IPS-18a (cell line): ENCODE measurements around the gene FXYD1.

Experiments used
- H3K27ac ChIP-seq: one replicate; pipeline ENCODE4 v1.5.1; 2013; ENCODE audit warnings: low read length
- H3K27me3 ChIP-seq: one replicate; pipeline ENCODE4 v1.6.1; 2013; ENCODE audit warnings: mild to moderate bottlenecking, low read length; ENCODE audit not compliant: control insufficient read depth, insufficient read depth
- H3K36me3 ChIP-seq: one replicate; pipeline ENCODE4 v1.6.1; 2013; ENCODE audit warnings: low read depth, low read length; ENCODE audit not compliant: control insufficient read depth
- H3K4me1 ChIP-seq: one replicate; pipeline ENCODE4 v1.6.1; 2013; ENCODE audit warnings: low read depth, low read length; ENCODE audit not compliant: control insufficient read depth
- H3K4me3 ChIP-seq: one replicate; pipeline ENCODE4 v1.5.1; 2013; ENCODE audit warnings: low read length
- H3K9ac ChIP-seq: one replicate; pipeline ENCODE4 v1.6.1; 2013; ENCODE audit warnings: mild to moderate bottlenecking, low read length, moderate library complexity
- H3K9me3 ChIP-seq: one replicate; pipeline ENCODE4 v1.6.1; 2013; ENCODE audit warnings: low read depth, low read length; ENCODE audit not compliant: control insufficient read depth

FXYD1 gene

GRCh38 chr19:35141837-35142605 lies 3.4 kb downstream of the FXYD1 start:
- H3K27ac ChIP-seq, result no peak overlapping the region
- peaks cover 30% of the 10 kb centered on the region for H3K27me3 ChIP-seq
- no peaks in the 10 kb centered on the region for H3K36me3 ChIP-seq
- peak overlapping the region; percentile 66 for H3K4me3 ChIP-seq
- peaks cover 14% of the 10 kb centered on the region for H3K4me1 ChIP-seq
- peak overlapping the region; percentile 21 for H3K9ac ChIP-seq
- no peaks in the 10 kb centered on the region for H3K9me3 ChIP-seq

- H3K4me3 ChIP-seq, result peak overlapping the region; percentile 66
- no peak overlapping the region for H3K27ac ChIP-seq
- H3K9me3 ChIP-seq, result no peaks in the 10 kb centered on the region
- peaks cover 14% of the 10 kb centered on the region for H3K4me1 ChIP-seq
- peaks cover 30% of the 10 kb centered on the region for H3K27me3 ChIP-seq
- peak overlapping the region; percentile 21 for H3K9ac ChIP-seq
- no peaks in the 10 kb centered on the region for H3K36me3 ChIP-seq
These were observed 4.1 kb downstream of the FXYD1 start for GRCh38 chr19:35142606-35143230.

- H3K4me1 ChIP-seq, result peaks cover 14% of the 10 kb centered on the region
- no peaks in the 10 kb centered on the region for H3K36me3 ChIP-seq
- peak within 1 kb of the TSS; percentile 21 for H3K9ac ChIP-seq
- no peaks in the 10 kb centered on the region for H3K9me3 ChIP-seq
- H3K4me3 ChIP-seq, result peak within 1 kb of the TSS; percentile 66
- no peak within 1 kb of the TSS for H3K27ac ChIP-seq
- H3K27me3 ChIP-seq, result peaks cover 30% of the 10 kb centered on the region
These were observed 4.6 kb downstream of the FXYD1 start, which contains the start of gene FXYD7 for GRCh38 chr19:35143231-35143715. Gene FXYD7, plus strand, starts transcription at chr19:35143255. Its CDS starts 79 bp downstream, at chr19:35143334.

- Histone ChIP-seq H3K4me1 (peaks cover 14% of the 10 kb centered on the region), H3K27me3 (peaks cover 30% of the 10 kb centered on the region), H3K9ac (no peak overlapping the region), H3K27ac (no peak overlapping the region), H3K9me3 (no peaks in the 10 kb centered on the region), H3K4me3 (peak overlapping the region; percentile 45), H3K36me3 (no peaks in the 10 kb centered on the region)
These were observed 5.2 kb downstream of the FXYD1 start for GRCh38 chr19:35143818-35144217.

- Histone ChIP-seq H3K4me1 (peaks cover 14% of the 10 kb centered on the region), H3K9me3 (no peaks in the 10 kb centered on the region), H3K36me3 (no peaks in the 10 kb centered on the region), H3K9ac (no peak overlapping the region), H3K27ac (no peak overlapping the region), H3K27me3 (peaks cover 30% of the 10 kb centered on the region), H3K4me3 (no peak overlapping the region)
These were observed 5.6 kb downstream of the FXYD1 start for GRCh38 chr19:35144259-35144599.

GRCh38 chr19:35144600-35145436 lies 6.2 kb downstream of the FXYD1 start:
- peaks cover 30% of the 10 kb centered on the region for H3K27me3 ChIP-seq
- no peak overlapping the region for H3K9ac ChIP-seq
- H3K36me3 ChIP-seq, result no peaks in the 10 kb centered on the region
- H3K27ac ChIP-seq, result no peak overlapping the region
- H3K4me3 ChIP-seq, result no peak overlapping the region
- H3K4me1 ChIP-seq, result peaks cover 14% of the 10 kb centered on the region
- no peaks in the 10 kb centered on the region for H3K9me3 ChIP-seq

- Histone ChIP-seq H3K9ac (no peak overlapping the region), H3K36me3 (no peaks in the 10 kb centered on the region), H3K9me3 (no peaks in the 10 kb centered on the region), H3K4me3 (no peak overlapping the region), H3K4me1 (peaks cover 23% of the 10 kb centered on the region), H3K27ac (no peak overlapping the region), H3K27me3 (peaks cover 17% of the 10 kb centered on the region)
These were observed 8.3 kb downstream of the FXYD1 start for GRCh38 chr19:35146746-35147459.

- Histone ChIP-seq H3K4me1 (peaks cover 24% of the 10 kb centered on the region), H3K27me3 (peaks cover 13% of the 10 kb centered on the region), H3K4me3 (no peak overlapping the region), H3K27ac (no peak overlapping the region), H3K9ac (no peak overlapping the region), H3K9me3 (no peaks in the 10 kb centered on the region), H3K36me3 (no peaks in the 10 kb centered on the region)
These were observed 10.8 kb downstream of the FXYD1 start for GRCh38 chr19:35149463-35149862.

GRCh38 chr19:35150445-35150844 lies 11.8 kb downstream of the FXYD1 start:
- H3K27ac ChIP-seq, result no peak overlapping the region

GRCh38 chr19:35151273-35152065 lies 12.8 kb downstream of the FXYD1 start:
- Histone ChIP-seq H3K9ac (no peak overlapping the region), H3K27me3 (peaks cover 13% of the 10 kb centered on the region), H3K4me3 (no peak overlapping the region), H3K27ac (no peak overlapping the region), H3K9me3 (no peaks in the 10 kb centered on the region), H3K4me1 (peaks cover 32% of the 10 kb centered on the region), H3K36me3 (no peaks in the 10 kb centered on the region)

More at GRCh38 chr19:35150445-35150844, 11.8 kb downstream of the FXYD1 start:
- Histone ChIP-seq H3K9ac (no peak overlapping the region), H3K27me3 (peaks cover 13% of the 10 kb centered on the region), H3K9me3 (no peaks in the 10 kb centered on the region), H3K4me1 (peaks cover 24% of the 10 kb centered on the region), H3K36me3 (no peaks in the 10 kb centered on the region), H3K4me3 (no peak overlapping the region)
